NCI-H82 (cell line): ENCODE measurements around the gene DPF3.

Experiments
- DNase-seq: peaks from one replicate; lab custom pipeline; 2025; lab: John Stamatoyannopoulos, UW

DPF3 gene

GRCh38 chr14:72599579-72600470 is 294.1 kb downstream of the DPF3 start:
- DNase-seq, result no peak

- DNase-seq, result no peak
Observed at GRCh38 chr14:72598306-72598705, 295.6 kb downstream of the DPF3 start.

GRCh38 chr14:72597252-72598233 is 296.4 kb downstream of the DPF3 start:
- DNase-seq, result no peak

- DNase-seq, result no peak
Observed at GRCh38 chr14:72595152-72595862, 298.6 kb downstream of the DPF3 start.

- DNase-seq, result no peak
Observed at GRCh38 chr14:72594099-72594901, 299.6 kb downstream of the DPF3 start.

- DNase-seq, result no peak
Observed at GRCh38 chr14:72591391-72591790, 302.5 kb downstream of the DPF3 start.

GRCh38 chr14:72590577-72590976 is 303.3 kb downstream of the DPF3 start:
- DNase-seq, result no peak

GRCh38 chr14:72589652-72590051 is 304.2 kb downstream of the DPF3 start:
- no peak for DNase-seq

- no peak for DNase-seq
Observed at GRCh38 chr14:72588521-72588920, 305.4 kb downstream of the DPF3 start.

GRCh38 chr14:72583316-72584272 is 310.3 kb downstream of the DPF3 start:
- DNase-seq, result no peak

- DNase-seq, result peak; percentile 6
Observed at GRCh38 chr14:72582582-72582981, 311.3 kb downstream of the DPF3 start.

GRCh38 chr14:72578514-72578913 is 315.4 kb downstream of the DPF3 start:
- DNase-seq, result no peak

- DNase-seq, result no peak
Observed at GRCh38 chr14:72577521-72577920, 316.4 kb downstream of the DPF3 start.

- no peak for DNase-seq
Observed at GRCh38 chr14:72576258-72576657, 317.6 kb downstream of the DPF3 start.

- DNase-seq, result no peak
Observed at GRCh38 chr14:72574715-72575114, 319.2 kb downstream of the DPF3 start.

GRCh38 chr14:72573725-72574417 is 320.0 kb downstream of the DPF3 start:
- peak; percentile 32 for DNase-seq
